ENCODE results near the gene DNAJC11.
"Not testable (repeated sequence)": the region's sequence is repeated elsewhere in the genome, so short reads cannot be mapped to it uniquely, and the experiment has no call there.

Gene DNAJC11

DNA sequence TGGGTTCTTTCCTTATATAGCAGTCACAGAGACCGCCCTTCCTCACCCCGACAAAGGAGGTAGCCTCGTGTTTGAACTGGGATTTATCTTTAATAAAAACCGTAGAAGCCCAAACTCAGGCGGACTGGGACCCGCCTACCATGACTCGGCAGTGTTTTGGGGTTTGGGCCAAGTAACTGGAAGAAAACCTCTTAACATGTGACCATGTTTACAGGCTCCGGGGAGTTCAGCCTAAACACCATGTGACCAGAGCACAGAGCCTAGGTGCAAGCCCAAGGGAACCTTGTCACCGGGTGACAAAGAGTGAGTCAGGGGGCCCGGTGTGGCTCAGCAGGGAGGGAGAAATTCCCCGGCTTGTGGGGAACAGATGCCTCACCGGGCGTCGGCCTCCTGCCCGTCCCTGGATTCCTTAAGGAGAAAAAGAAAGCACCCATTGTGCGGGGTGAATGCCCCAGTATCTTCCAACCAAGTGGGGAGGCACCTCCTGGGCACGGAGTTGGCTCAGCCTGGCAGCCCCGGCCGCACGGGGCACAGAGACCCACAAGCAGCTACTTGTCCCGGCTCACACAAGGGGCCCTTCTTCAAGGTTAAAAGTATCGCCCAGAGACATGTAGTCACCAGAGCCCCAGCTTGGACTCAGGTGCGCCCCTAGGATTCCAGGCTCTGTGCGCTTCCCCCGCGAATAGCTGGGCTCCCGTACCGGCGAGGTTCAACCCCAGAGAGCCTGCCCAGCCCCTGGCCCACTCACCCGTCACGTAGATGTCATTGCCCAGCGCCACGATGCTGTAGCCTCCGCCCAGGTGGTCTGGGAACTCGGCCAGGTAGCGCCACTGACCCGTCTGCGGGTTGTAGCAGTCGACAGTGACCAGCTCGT, 100.3 kb downstream of the DNAJC11 start:
- DNase-seq (peak; percentile 86), ATAC-seq (peak; percentile 76)

DNA sequence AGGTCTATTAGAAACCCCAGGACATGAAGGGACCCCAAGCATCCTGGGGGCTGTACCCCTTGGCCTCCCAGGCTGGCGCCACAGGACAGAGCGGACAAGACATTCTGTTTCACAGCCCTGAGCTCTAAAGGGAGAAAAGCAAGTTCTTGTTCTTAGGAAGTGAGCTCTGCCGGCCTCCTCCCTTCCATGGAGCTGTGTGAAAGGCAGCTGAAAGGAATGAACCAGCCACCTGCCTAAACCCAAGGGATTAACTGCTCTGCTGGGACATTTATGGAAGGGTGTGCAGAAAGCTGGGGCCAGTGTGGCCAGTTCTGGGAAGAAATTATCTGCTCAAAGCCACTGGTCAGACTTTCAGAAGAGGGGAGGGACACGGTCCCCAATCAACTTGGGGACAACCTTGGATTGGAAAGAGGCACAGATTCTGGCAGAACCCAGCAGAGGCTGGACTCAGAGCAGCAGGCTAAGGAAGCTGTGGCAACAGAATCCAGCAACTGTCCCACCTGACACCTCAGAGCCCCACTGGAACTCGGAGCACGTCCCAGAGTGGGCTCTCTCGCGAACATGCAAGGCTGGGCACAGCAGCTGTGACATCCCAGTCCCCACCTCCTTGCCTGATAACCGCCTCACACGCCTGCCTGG, 101.1 kb downstream of the DNAJC11 start:
- ATAC-seq = peak; percentile 1
- no peak for DNase-seq

DNA sequence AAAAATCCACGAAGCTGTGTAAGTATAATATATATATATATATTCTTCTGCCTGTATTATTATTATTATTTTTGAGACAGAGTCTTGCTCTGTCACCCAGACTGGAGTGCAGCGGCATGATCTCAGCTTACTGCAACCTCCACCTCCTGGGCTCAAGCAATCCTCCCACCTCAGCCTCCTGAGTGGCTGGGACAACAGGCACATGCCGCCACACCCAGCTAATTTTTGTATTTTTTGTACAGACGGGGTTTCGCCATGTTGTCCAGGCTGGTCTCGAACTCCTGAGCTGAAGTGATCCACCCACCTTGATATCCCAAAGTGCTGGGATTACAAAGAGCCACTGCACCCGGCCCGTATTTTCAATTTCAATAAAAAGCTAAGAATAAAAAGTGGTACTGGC, 101.6 kb downstream of the DNAJC11 start:
- not testable (repeated sequence) for ATAC-seq, DNase-seq

DNA sequence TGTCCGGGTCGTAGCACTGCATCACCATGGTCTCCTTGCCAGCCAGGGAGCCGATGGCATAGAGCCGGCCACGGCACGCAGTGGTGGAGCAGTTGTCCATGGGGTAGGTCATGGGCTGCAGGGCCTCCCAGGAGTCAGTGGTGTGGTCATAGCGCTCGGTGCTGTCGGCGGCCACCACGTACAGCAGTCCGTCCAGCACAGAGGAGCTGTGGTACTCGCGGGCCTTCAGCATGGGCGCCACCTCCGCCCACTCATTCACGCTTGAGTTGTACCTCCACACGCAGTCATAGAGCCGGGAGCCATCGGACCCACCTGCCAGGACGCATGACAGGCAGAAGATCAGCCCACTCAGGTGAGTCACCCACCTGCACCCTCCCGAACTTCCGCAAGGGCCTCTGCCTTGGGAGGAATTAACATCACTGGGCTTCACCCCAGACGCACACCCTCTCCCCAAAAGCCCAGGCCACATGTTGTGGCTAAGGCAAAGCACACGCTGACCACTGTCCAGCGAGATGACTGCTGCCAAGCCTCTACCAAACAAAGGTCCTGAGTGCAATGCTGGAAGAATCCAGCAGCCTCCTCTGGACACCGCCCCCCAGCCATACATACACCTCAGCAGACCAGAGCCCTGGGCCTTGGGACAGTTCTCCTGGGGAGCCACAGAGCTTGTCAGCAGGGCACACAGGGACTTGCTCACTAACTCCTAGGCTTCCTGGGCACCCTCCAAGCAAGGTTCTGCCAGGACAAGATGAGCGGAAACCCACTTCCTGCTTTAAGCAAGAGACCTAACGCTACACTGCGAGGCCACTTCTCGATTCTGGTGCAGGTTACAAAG, 102.3 kb downstream of the DNAJC11 start:
- DNase-seq (peak; percentile 53), ATAC-seq (no peak)

DNA sequence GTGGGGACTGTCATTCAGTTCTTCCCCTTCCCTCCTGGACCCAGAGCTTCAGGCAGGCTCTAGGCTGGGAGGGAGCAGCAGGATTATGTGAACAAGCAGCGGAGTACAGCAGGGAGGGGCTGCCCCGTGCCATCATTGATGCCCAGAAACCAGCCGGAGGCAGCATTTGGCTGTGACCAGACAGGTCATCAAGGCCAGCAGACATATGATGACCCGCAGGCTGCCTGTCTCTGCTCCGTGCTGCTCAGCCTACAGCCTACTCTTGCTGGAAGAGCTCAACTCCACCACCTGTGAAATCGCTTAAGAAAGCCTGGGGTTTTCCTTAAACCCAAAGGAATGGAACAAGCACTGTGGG, 103.9 kb downstream of the DNAJC11 start:
- ATAC-seq (no peak), DNase-seq (no peak)

DNA sequence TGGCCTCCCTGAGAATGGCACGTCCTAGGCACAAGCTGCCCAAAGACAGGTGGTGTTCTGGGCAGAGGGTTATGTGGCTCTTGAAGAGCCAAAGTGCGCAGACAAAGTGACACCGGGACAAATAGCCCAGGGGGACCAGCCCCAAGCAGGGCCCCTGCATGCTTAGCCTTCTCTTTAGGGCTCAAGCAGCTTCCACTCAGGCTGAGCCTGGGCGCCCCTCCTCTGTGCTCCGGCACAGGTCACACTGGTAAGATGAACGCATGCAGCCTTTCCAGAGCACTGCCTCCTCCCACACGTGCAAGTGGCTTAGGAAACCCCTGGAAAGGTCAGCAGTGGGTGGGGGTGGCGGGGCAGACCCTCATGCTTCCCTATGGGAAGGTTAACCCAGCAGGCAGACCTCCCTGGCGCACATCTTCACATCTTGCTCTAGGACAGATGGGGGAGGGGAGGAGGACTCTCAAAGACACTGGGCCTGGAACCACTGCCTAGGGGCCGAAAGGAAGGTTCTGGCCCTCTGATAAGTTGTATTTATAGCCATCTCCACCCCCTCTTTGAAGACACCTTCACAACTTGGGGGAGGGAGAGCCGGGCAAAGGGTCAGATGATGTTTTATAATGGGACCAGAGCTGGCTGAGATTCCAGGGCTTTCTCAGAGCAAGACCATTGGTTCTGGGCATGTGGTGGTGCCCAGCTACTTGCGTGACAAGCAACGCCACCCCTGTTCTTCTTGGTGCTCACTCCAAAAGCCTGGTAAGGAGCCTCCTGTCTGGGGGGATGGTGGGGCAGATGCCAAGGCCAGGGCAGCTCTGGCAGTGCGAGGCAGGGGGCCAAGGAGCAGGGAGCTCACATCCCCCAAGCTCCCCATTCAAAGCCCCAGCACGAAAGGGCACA, 104.5 kb downstream of the DNAJC11 start:
- DNase-seq (no peak), ATAC-seq (no peak)

GRCh38 chr1:6596351-6596750, 105.3 kb downstream of the DNAJC11 start:
- DNase-seq = no peak

GRCh38 chr1:6594977-6595740, 106.5 kb downstream of the DNAJC11 start:
- DNase-seq (no peak), ATAC-seq (no peak)

More at GRCh38 chr1:6596351-6596750, 105.3 kb downstream of the DNAJC11 start:
- no peak for ATAC-seq

DNA sequence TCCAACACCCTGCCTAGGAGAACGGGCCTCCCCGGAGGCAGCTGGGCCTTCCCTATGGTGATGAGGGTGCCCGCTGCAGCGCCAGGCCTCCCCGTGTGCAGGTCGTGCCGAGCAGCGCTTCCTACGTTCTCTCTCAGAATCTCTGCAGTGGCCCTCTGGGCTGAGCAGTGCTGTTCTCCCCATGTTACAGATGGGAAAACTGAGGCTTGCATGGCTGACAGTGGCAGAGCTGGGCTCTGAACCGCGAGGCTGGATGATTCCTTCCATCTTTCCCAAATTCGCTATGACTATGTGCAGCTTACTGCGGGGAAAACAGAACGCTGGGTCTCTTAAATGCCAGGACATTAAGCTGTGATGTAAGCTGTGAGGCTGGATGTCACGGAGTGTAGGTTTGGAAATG, 107.8 kb downstream of the DNAJC11 start:
- no peak for ATAC-seq
- no peak for DNase-seq

- ATAC-seq (no peak), DNase-seq (no peak)
Observed at GRCh38 chr1:6592865-6593593, 108.6 kb downstream of the DNAJC11 start.

DNA sequence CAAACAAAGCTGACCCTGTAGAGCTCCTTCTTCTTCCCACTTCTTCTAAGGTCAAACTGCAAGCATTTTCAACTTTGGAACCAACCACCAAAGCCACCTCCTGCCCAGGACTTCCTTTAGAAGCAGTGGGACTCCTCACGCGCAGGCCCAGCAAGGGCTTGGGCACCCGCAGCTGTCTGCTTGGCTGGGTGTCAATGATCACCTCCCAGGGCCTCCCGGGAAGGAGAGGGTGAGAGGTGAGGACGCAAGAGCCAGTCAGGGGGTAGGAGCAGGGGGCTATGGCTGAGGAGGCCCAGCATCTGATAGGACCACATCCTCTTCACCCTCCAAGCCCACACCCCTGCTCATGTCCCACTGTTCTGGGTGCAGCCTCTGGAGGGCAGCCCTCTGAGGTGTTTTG, 109.2 kb downstream of the DNAJC11 start:
- ATAC-seq (no peak), DNase-seq (no peak)

DNA sequence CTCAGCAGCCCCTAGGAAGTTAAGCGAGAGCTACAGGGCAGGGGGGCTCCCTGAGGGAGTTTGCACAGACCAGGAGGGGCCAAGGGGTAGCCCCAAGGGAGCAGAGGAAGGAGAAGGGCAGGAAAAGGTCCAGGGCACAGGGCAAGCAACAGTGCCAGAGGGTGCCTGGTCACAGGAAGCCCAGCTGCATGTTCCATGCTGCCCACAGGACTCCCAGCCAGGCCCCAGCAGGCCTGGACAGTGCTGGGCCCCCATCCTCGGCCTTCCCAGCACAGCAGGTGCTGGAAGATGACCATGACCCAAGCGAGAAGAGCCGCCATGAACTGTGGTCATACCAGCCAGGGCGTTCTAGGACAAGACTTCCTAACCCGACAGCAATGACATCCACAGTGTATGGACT, 110.0 kb downstream of the DNAJC11 start:
- DNase-seq (no peak), ATAC-seq (no peak)

DNA sequence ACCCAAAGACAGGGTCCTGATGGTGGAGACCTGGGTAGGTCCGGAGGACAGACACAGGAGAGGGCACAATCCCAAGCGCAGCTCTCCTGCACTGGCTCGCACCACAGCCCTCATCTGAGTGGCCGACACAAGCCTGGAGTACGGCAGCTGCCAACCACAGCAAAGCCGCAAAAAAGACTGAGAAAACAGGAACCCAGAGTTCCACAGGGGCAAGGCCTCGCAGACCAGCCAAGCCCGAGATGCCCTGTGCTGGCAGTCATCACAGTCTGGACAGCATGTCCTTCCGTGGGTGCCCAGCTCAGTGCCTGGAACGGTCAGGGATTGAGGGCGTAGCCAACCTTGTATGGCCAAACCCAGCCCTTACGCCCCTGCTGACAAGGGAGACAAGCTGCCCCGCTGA, 110.4 kb downstream of the DNAJC11 start:
- DNase-seq (no peak), ATAC-seq (no peak)

DNA sequence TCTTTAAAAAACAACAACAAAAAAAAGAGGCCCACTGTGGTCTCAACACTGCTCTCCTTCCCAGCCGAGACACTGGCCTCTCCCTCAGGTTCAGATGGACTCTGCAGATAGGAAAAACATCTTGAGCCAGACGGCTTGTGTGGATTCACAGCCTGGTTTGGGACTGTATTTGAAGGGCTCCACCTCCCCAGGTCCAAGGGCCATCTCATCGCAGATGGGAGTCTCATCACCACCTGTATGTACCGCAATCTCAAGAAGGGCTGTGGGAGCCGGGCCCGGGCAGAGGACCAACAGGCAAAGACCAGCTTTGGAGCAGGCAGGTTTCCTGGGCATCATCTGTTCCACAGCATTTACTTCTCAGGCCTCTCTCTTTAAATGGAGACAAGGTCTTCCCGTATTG, 111.6 kb downstream of the DNAJC11 start:
- no peak for DNase-seq
- no peak for ATAC-seq

- ATAC-seq = no peak
- DNase-seq = no peak
Observed at GRCh38 chr1:6588893-6589520, 112.6 kb downstream of the DNAJC11 start.

DNA sequence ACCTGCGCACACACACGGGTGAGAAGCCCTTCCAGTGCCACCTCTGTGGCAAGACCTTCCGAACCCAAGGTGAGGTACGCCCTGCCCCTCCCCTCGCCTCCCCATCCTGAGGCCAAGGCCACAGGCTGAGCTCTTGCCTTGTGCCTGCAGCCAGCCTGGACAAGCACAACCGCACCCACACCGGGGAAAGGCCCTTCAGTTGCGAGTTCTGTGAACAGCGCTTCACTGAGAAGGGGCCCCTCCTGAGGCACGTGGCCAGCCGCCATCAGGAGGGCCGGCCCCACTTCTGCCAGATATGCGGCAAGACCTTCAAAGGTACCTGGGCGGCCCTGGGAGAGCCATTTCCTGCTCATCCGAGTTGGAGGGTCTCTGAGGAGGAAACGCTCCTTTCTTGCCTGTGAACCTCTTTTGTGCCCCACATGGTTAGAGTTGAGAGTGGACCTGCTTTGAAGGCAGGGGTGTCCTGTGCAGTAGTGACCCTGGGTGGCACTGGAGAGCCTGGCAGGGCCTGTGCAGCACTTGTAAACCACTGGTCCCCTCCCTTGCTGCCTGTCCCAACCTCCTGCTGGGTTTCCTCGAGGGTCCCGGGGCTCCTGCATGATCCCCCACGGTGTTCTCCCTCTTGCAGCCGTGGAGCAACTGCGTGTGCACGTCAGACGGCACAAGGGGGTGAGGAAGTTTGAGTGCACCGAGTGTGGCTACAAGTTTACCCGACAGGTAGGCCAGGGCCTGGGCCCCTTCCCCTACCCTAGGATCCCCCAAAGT, 113.3 kb downstream of the DNAJC11 start:
- ATAC-seq (no peak), DNase-seq (no peak)

DNA sequence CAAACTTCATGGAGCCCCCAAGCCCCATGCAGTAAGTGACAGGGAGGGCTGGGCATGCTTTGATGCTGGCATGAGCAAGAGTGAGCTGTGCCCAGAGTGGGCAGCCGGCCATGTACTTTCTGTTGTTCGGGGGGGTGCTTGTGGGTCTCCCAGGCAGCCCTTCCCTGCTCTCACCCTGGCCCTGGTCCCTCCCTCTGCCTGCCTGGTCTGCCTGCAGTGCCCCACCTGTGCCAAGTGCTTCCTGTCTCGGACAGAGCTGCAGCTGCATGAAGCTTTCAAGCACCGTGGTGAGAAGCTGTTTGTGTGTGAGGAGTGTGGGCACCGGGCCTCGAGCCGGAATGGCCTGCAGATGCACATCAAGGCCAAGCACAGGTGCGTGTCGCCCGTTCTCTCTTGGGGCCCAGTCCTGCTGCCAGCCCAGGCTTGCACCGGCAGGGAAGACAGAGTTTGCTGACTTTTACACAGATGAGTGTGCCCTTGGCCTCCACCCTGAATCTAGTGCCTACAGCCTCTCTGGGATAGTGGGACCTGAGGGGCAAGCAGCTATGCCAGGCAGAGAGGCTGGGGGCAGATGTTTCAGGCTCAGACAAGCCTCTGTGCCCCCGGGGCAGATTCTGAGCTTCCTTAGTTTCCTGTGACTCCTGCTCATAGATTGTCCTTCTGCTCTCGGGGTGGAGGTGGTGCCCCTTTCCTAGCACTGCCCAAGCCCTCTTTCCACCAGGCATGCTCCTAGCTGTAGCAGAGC, 114.2 kb downstream of the DNAJC11 start:
- ATAC-seq = no peak
- no peak for DNase-seq

DNA sequence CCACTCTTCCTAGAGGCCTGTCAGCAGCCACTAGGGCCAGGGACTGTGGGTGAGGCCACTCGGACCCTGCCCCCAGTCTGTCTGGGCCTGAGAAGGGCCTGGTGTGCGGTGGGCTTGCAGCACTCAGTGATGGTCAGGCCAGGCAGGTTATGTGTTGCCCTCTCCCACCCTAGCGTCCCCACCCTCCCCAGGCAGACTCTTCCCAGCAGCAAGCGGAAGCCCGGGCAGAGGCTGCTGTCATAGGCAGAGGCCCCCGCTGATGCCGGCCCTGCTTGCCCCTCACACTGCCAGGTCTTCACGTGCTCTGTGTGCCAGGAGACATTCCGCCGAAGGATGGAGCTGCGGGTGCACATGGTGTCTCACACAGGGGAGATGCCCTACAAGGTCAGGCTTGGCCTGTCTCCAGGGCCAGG, 115.2 kb downstream of the DNAJC11 start:
- no peak for DNase-seq
- no peak for ATAC-seq
